Glutamatergic neuron (in vitro differentiated cells): ENCODE results near the gene DYNLT4. TPM values are rescaled to one million over a fixed set of nuclear protein-coding genes. Genes with fewer than 3 reads are reported as not detected.
"Not testable (repeated sequence)": the region's sequence is repeated elsewhere in the genome, so short reads cannot be mapped to it uniquely, and the experiment has no call there.

Experiments
- DNase-seq: peaks from one replicate; pipeline ENCODE4 v3.0.0; 2022
- H3K27ac Mint-ChIP-seq: one replicate; pipeline ENCODE4 v1.8.0; 2020; ENCODE audit warnings: mild to moderate bottlenecking, mixed read lengths, inconsistent platforms; ENCODE audit not compliant: unreplicated experiment
- H3K27me3 Mint-ChIP-seq: one replicate; pipeline ENCODE4 v1.8.0; 2020; ENCODE audit warnings: mild to moderate bottlenecking, moderate library complexity, mixed read lengths, inconsistent platforms; ENCODE audit not compliant: unreplicated experiment
- H3K36me3 Mint-ChIP-seq: one replicate; pipeline ENCODE4 v1.8.0; 2020; ENCODE audit warnings: mild to moderate bottlenecking, mixed read lengths, inconsistent platforms; ENCODE audit not compliant: unreplicated experiment
- H3K4me1 Mint-ChIP-seq: one replicate; pipeline ENCODE4 v1.8.0; 2020; ENCODE audit warnings: mild to moderate bottlenecking, low read depth, mixed read lengths, inconsistent platforms; ENCODE audit not compliant: unreplicated experiment
- H3K4me3 Mint-ChIP-seq: one replicate; pipeline ENCODE4 v1.8.0; 2020; ENCODE audit warnings: mild to moderate bottlenecking, mixed read lengths, inconsistent platforms; ENCODE audit not compliant: unreplicated experiment
- H3K9me3 Mint-ChIP-seq: one replicate; pipeline ENCODE4 v1.8.0; 2020; ENCODE audit warnings: mild to moderate bottlenecking, moderate library complexity, mixed read lengths, inconsistent platforms; ENCODE audit not compliant: unreplicated experiment
- CTCF ChIP-seq: fragments of 200-600 bp; sonication (generic); IDR thresholded peaks from one replicate; pipeline ENCODE4 v1.5.0; 2021; ENCODE audit not compliant: partially characterized antibody, unreplicated experiment
- total RNA-seq: library from RNA; stranded (reverse); fragmentation: NEBNext Ultra II Directional; extraction: Animal tissue kit (Norgen Biotek cat#: 25700); gene quantifications from one replicate; pipeline ENCODE4 v1.2.1, GENCODE V29; 2021; ENCODE audit not compliant: unreplicated experiment

Gene DYNLT4
- total RNA-seq, 1 donor from 2014 or later, result not detected

GRCh38 chr1:44842486-44842861, 35.3 kb upstream of the DYNLT4 start:
- TF ChIP-seq CTCF, result no peak
- Mint-ChIP-seq H3K36me3 (peaks cover 5% of the 10 kb centered on the region), H3K4me1 (peaks cover 15% of the 10 kb centered on the region), H3K4me3 (peak overlapping the region; percentile 93), H3K27ac (peak overlapping the region; percentile 62), H3K27me3 (peaks cover 2% of the 10 kb centered on the region), H3K9me3 (peaks cover 6% of the 10 kb centered on the region)
- no peak for DNase-seq

- peak overlapping the region; percentile 14 for H3K4me3 Mint-ChIP-seq
Measured at GRCh38 chr1:44839576-44839975, 32.4 kb upstream of the DYNLT4 start.

GRCh38 chr1:44838294-44838693, 31.1 kb upstream of the DYNLT4 start:
- H3K4me1 Mint-ChIP-seq, result peaks cover 18% of the 10 kb centered on the region
- not testable (repeated sequence) for H3K9me3 Mint-ChIP-seq, H3K36me3 Mint-ChIP-seq, H3K27me3 Mint-ChIP-seq, H3K4me3 Mint-ChIP-seq, DNase-seq, H3K27ac Mint-ChIP-seq

More at GRCh38 chr1:44839576-44839975, 32.4 kb upstream of the DYNLT4 start:
- H3K4me1 Mint-ChIP-seq, result peaks cover 18% of the 10 kb centered on the region
- H3K27ac Mint-ChIP-seq, result peak overlapping the region; percentile 86
- no peak for TF ChIP-seq CTCF
- peaks cover 5% of the 10 kb centered on the region for H3K36me3 Mint-ChIP-seq
- H3K9me3 Mint-ChIP-seq, result peaks cover 9% of the 10 kb centered on the region
- DNase-seq, result no peak
- peaks cover 2% of the 10 kb centered on the region for H3K27me3 Mint-ChIP-seq

- peaks cover 11% of the 10 kb centered on the region for H3K4me1 Mint-ChIP-seq
- H3K27ac Mint-ChIP-seq, result peak overlapping the region; percentile 62
- H3K27me3 Mint-ChIP-seq, result peaks cover 4% of the 10 kb centered on the region
- no peaks in the 10 kb centered on the region for H3K36me3 Mint-ChIP-seq
- TF ChIP-seq CTCF, result peak; percentile 73
- H3K4me3 Mint-ChIP-seq, result no peak overlapping the region
- peak; percentile 95 for DNase-seq
- H3K9me3 Mint-ChIP-seq, result peaks cover 8% of the 10 kb centered on the region
Measured at GRCh38 chr1:44835738-44836675, 28.9 kb upstream of the DYNLT4 start.

- TF ChIP-seq CTCF, result no peak
- H3K4me3 Mint-ChIP-seq, result no peak overlapping the region
- H3K4me1 Mint-ChIP-seq, result peaks cover 6% of the 10 kb centered on the region
- peaks cover 3% of the 10 kb centered on the region for H3K27me3 Mint-ChIP-seq
- no peaks in the 10 kb centered on the region for H3K36me3 Mint-ChIP-seq
- H3K9me3 Mint-ChIP-seq, result peaks cover 5% of the 10 kb centered on the region
- no peak for DNase-seq
- no peak overlapping the region for H3K27ac Mint-ChIP-seq
Measured at GRCh38 chr1:44834328-44834727, 27.2 kb upstream of the DYNLT4 start.
